HepG2 (cell line): ENCODE results near the gene POLE3. TPM values are rescaled to one million over a fixed set of nuclear protein-coding genes. Genes with fewer than 3 reads are reported as not detected.

ENCODE experiments used
- ADNP ChIP-seq: sonication (generic); formaldehyde crosslinking; IDR thresholded peaks from 2 replicates; pipeline ENCODE4 v1.4.0; 2020; ENCODE audit warnings: missing genetic modification reagents
- CEBPG ChIP-seq: IDR thresholded peaks from 2 replicates; pipeline ENCODE4 v1.6.1; 2016
- CREM ChIP-seq, 2 experiments: sonication (generic) in 1 of 2; formaldehyde crosslinking in 1 of 2; IDR thresholded peaks; 2 replicates each; pipeline versions ENCODE4 v1.4.0 to v1.6.1; 2016 to 2020; ENCODE audit warnings: antibody characterized with exemption in 1 of 2, mild to moderate bottlenecking in 1 of 2, missing genetic modification reagents in 1 of 2
- ETV5 ChIP-seq: IDR thresholded peaks from 2 replicates; pipeline ENCODE4 v1.6.1; 2018; ENCODE audit warnings: missing biosample characterization, missing genetic modification reagents, inconsistent platforms, borderline replicate concordance
- FOSL1 ChIP-seq: sonication (generic); formaldehyde crosslinking; IDR thresholded peaks from 2 replicates; pipeline ENCODE4 v1.9.0; 2021; ENCODE audit warnings: missing genetic modification reagents, borderline replicate concordance
- FOXK1 ChIP-seq: sonication (generic); formaldehyde crosslinking; IDR thresholded peaks from 2 replicates; pipeline ENCODE4 v1.4.0; 2020; ENCODE audit warnings: low read depth, missing genetic modification reagents, borderline replicate concordance
- HOXA9 ChIP-seq: sonication (generic); formaldehyde crosslinking; IDR thresholded peaks from 2 replicates; pipeline ENCODE4 v1.8.1; 2022; ENCODE audit warnings: missing genetic modification reagents, mild to moderate bottlenecking, moderate library complexity, borderline replicate concordance
- ISX ChIP-seq: sonication (generic); formaldehyde crosslinking; conservative IDR thresholded peaks from 2 replicates; pipeline ENCODE4 v1.5.0; 2020; ENCODE audit warnings: missing genetic modification reagents
- MEF2D ChIP-seq: sonication (generic); formaldehyde crosslinking; IDR thresholded peaks from 2 replicates; pipeline ENCODE4 v1.5.1; 2020; ENCODE audit warnings: mild to moderate bottlenecking, missing genetic modification reagents
- NONO ChIP-seq, 2 experiments: fragments of 450-650 bp in 1 of 2; sonication (generic) in 1 of 2; formaldehyde crosslinking in 1 of 2; IDR thresholded peaks in 1 of 2; conservative IDR thresholded peaks in 1 of 2; 2 replicates each; pipeline versions ENCODE4 v1.6.1 to v1.8.0; 2017 to 2022; ENCODE audit warnings: mild to moderate bottlenecking in 1 of 2, missing genetic modification reagents in 1 of 2, moderate library complexity in 1 of 2
- NR2C2 ChIP-seq: sonication (generic); formaldehyde crosslinking; IDR thresholded peaks from 2 replicates; pipeline ENCODE4 v1.4.0; 2020; ENCODE audit warnings: missing genetic modification reagents, mild to moderate bottlenecking, moderate library complexity, borderline replicate concordance
- PCBP1 ChIP-seq: fragments of 200-400 bp; formaldehyde crosslinking; IDR thresholded peaks from 2 replicates; pipeline ENCODE4 v1.6.1; 2017; ENCODE audit warnings: mild to moderate bottlenecking, low read depth, low read length, borderline replicate concordance
- POLR2AphosphoS5 ChIP-seq: IDR thresholded peaks from 2 replicates; pipeline ENCODE4 v1.6.1; 2012; ENCODE audit warnings: low read depth, low read length
- RCOR2 ChIP-seq: IDR thresholded peaks from 2 replicates; pipeline ENCODE4 v1.6.1; 2016; ENCODE audit warnings: missing biosample characterization, missing genetic modification reagents
- SMC3 ChIP-seq: IDR thresholded peaks from 2 replicates; pipeline ENCODE4 v1.6.1; 2011; ENCODE audit warnings: low read length, improper control_type of control experiment
- SOX6 ChIP-seq, 2 experiments: fragments of 450-650 bp in 1 of 2; sonication (generic) in 1 of 2; formaldehyde crosslinking in 1 of 2; IDR thresholded peaks; 2 replicates each; pipeline versions ENCODE4 v1.4.0 to v1.6.1; 2017 to 2020; ENCODE audit warnings: antibody characterized with exemption in 1 of 2, mild to moderate bottlenecking in 1 of 2, missing genetic modification reagents in 1 of 2
- ZC3H13 ChIP-seq: sonication (generic); formaldehyde crosslinking; IDR thresholded peaks from 2 replicates; pipeline ENCODE4 v1.8.1; 2023; ENCODE audit warnings: mild to moderate bottlenecking, missing genetic modification reagents, moderate library complexity
- ZKSCAN1 ChIP-seq: fragments of 150-350 bp; IDR thresholded peaks from 2 replicates; pipeline ENCODE4 v1.6.1; 2014; ENCODE audit warnings: low read length
- ZNF138 ChIP-seq: sonication (generic); formaldehyde crosslinking; IDR thresholded peaks from 2 replicates; pipeline ENCODE4 v1.5.0; 2020; ENCODE audit warnings: mild to moderate bottlenecking, low read depth, missing genetic modification reagents
- ZNF24 ChIP-seq: fragments of 450-650 bp; IDR thresholded peaks from 2 replicates; pipeline ENCODE4 v1.6.1; 2017; ENCODE audit warnings: antibody characterized with exemption, mild to moderate bottlenecking
- ZNF317 ChIP-seq: sonication (generic); formaldehyde crosslinking; IDR thresholded peaks from 2 replicates; pipeline ENCODE4 v1.5.0; 2020; ENCODE audit warnings: mild to moderate bottlenecking, missing genetic modification reagents
- ZNF496 ChIP-seq: sonication (generic); formaldehyde crosslinking; IDR thresholded peaks from 2 replicates; pipeline ENCODE4 v1.8.1; 2023; ENCODE audit warnings: mild to moderate bottlenecking, moderate library complexity, missing genetic modification reagents; ENCODE audit not compliant: insufficient replicate concordance
- ZNF703 ChIP-seq: sonication (generic); formaldehyde crosslinking; IDR thresholded peaks from 2 replicates; pipeline ENCODE4 v1.5.1; 2020; ENCODE audit warnings: missing genetic modification reagents, mild to moderate bottlenecking, moderate library complexity, borderline replicate concordance
- ZNF850 ChIP-seq: sonication (generic); formaldehyde crosslinking; conservative IDR thresholded peaks from 2 replicates; pipeline ENCODE4 v1.9.0; 2021; ENCODE audit warnings: mild to moderate bottlenecking, missing genetic modification reagents
- polyA plus RNA-seq, 8 experiments: library from polyadenylated mRNA; depleted of rRNA in 3 of 8; stranded (reverse) in 7 of 8; unstranded in 1 of 8; fragments of >200 nt; fragmentation: Illumina TruSeq in 4 of 8; extraction: Trizol in 4 of 8; gene quantifications; 2 replicates each; pipeline versions ENCODE4 v1.2.1 to v1.2.3, GENCODE V29; 2011 to 2016; ENCODE audit warnings: low read depth in 4 of 8, missing spikeins in 1 of 8, mixed read lengths in 1 of 8; ENCODE audit not compliant: insufficient read depth in 1 of 8
- total RNA-seq, 5 experiments: library from RNA; depleted of rRNA; stranded (reverse); fragments of >200 nt; fragmentation: Illumina TruSeq; extraction: Trizol; gene quantifications; 2 replicates each; pipeline ENCODE4 v1.2.3, GENCODE V29; 2016; ENCODE audit warnings: low read depth in 1 of 5
- TF ChIP-seq, protein P1 (sequence below): IDR thresholded peaks from 2 replicates; pipeline ENCODE4 v1.6.1; 2016
- TF ChIP-seq, protein P2 (sequence below): sonication (generic); formaldehyde crosslinking; IDR thresholded peaks from 2 replicates; pipeline ENCODE4 v1.8.0; 2022; ENCODE audit warnings: missing genetic modification reagents, low read depth, mild to moderate bottlenecking, borderline replicate concordance
- TF ChIP-seq, protein P3 (sequence below), 2 experiments: fragments of 450-650 bp in 1 of 2; sonication (generic) in 1 of 2; formaldehyde crosslinking; IDR thresholded peaks; 2 replicates each; pipeline versions ENCODE4 v1.5.0 to v1.8.0; 2020 to 2022; ENCODE audit warnings: mild to moderate bottlenecking in 1 of 2, missing genetic modification reagents in 1 of 2

Gene POLE3
- total and polyA plus RNA-seq, 2 of the 13 experiments (the other 11 are each of a cell fraction or from before 2014, with no cell fraction given): 36.0 to 77.2 TPM

DNA sequence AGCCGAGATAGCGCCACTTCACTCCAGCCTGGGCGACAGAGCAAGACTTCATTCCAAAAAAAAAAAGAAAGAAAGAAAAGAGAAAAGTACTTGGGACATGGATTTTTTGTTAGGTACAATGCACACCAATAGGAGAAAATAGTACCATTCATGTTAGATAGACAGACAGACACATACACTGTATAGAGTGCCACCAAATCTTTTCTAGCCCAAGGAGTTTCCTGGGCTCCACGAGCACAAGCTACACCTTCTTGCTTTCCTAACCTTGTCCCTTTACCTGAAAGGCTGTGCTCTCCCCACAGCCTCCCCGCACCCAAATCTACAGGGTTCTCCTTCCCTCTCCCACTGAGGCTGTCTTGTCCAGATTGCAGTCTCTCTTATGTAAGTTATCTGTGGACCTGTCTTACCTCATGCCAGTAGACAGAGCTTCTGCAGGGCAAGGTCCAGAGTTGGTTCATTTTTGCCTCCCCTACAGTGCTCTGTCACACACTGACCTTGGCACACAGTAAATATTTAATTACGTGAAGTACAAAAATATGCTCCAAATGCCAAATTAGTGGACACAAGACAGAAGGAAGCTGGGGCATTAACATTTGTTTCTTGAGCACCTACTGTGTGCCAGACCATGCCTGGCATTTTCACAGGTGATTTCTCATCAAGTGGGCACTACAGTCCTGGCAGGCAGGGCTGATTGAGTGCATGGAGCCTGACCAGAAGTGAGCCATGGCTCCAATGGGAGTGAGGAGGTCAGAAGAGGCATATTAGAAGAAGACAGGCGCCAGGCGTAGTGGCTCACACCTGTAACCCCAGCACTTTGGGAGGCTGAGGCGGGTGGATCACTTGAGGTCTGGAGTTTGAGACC is 15.2 kb downstream of the POLE3 start (continued):
- TF ChIP-seq HOXA9 (CRISPR knock-in tag) (no peak), ZKSCAN1 (peak; percentile 99), ETV5 (peak; percentile 58; the same call in 1 of the 2 replicates), SMC3 (peak; percentile 14; the same call in 1 of the 2 replicates), NR2C2 (CRISPR knock-in tag) (peak; percentile 69; the same call in 1 of the 2 replicates), ZNF317 (CRISPR knock-in tag) (peak; percentile 62; the same call in 1 of the 2 replicates), NONO (IDR thresholded peaks at IDR 0.05) (no peak), NONO (CRISPR knock-in tag; conservative IDR thresholded peaks at IDR 0.05) (peak; percentile 72; the same call in 1 of the 2 replicates), ZNF24 (peak; percentile 86), ZNF850 (no peak), MEF2D (CRISPR knock-in tag) (peak; percentile 86), PCBP1 (no peak), FOXK1 (CRISPR knock-in tag) (peak; percentile 56; the same call in 1 of the 2 replicates), ZNF703 (no peak), CEBPG (CRISPR knock-in tag) (peak; percentile 87), ZNF496 (CRISPR knock-in tag) (no peak), POLR2AphosphoS5 (0 out of 2 replicates have a peak, but pooled peaks have one; percentile 26), SOX6 (IDR thresholded peaks at IDR 0.05) (no peak), SOX6 (CRISPR knock-in tag; IDR thresholded peaks at IDR 0.05) (peak; percentile 90), RCOR2 (CRISPR knock-in tag) (peak; percentile 94; the same call in 1 of the 2 replicates), ISX (CRISPR knock-in tag) (no peak), ZC3H13 (no peak), CREM (IDR thresholded peaks at IDR 0.05) (peak; percentile 75), CREM (CRISPR knock-in tag; IDR thresholded peaks at IDR 0.05) (no peak), FOSL1 (CRISPR knock-in tag) (no peak), ZNF138 (CRISPR knock-in tag) (no peak), ADNP (peak; percentile 63; the same call in 1 of the 2 replicates)
- TF ChIP-seq, protein P1, sequence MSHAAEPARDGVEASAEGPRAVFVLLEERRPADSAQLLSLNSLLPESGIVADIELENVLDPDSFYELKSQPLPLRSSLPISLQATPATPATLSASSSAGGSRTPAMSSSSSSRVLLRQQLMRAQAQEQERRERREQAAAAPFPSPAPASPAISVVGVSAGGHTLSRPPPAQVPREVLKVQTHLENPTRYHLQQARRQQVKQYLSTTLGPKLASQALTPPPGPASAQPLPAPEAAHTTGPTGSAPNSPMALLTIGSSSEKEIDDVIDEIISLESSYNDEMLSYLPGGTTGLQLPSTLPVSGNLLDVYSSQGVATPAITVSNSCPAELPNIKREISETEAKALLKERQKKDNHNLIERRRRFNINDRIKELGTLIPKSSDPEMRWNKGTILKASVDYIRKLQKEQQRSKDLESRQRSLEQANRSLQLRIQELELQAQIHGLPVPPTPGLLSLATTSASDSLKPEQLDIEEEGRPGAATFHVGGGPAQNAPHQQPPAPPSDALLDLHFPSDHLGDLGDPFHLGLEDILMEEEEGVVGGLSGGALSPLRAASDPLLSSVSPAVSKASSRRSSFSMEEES (CRISPR knock-in tag): 0 out of 2 replicates have a peak, but pooled peaks have one; percentile 47
- TF ChIP-seq, protein P2, sequence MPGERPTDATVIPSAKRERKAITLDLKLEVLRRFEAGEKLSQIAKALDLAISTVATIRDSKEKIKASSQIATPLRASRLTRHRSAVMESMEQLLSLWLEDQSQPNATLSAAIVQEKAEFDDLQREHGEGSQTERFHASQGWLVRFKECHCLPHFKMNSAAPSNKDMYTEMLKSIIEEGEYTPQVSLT (CRISPR knock-in tag): no peak
- TF ChIP-seq, protein P3, sequence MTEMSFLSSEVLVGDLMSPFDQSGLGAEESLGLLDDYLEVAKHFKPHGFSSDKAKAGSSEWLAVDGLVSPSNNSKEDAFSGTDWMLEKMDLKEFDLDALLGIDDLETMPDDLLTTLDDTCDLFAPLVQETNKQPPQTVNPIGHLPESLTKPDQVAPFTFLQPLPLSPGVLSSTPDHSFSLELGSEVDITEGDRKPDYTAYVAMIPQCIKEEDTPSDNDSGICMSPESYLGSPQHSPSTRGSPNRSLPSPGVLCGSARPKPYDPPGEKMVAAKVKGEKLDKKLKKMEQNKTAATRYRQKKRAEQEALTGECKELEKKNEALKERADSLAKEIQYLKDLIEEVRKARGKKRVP (CRISPR knock-in tag; IDR thresholded peaks at IDR 0.05): peak in 1 of 2 experiments; percentile 81; a peak in 2 of 4 replicates
